GM12878 (cell line): ENCODE data around the gene COL13A1. TPM values are rescaled to one million over a fixed set of nuclear protein-coding genes. Genes with fewer than 3 reads are reported as not detected.

Experiments
- ATAC-seq: fragments of 200-7000 bp; cut with Tn5 transposase; 3 replicates; pipeline ENCODE4 v1.9.1; 2020; ENCODE audit warnings: mild to moderate bottlenecking, moderate library complexity
- BruUV-seq: library from RNA; stranded (reverse); fragments of 400-500 nt; replicated peaks from 2 replicates; lab custom pipeline; 2021; lab: Mats Ljungman, UMichigan
- CTCF ChIA-PET: fragments of 300-600 bp; sonication (Branson Sonifier 250); formaldehyde crosslinking; extraction: SDS; loops from one replicate; lab custom pipeline; 2021; ENCODE audit warnings: inconsistent platforms; lab: Yijun Ruan, JAX
- POLR2A ChIA-PET: fragments of 350-600 bp; formaldehyde crosslinking; extraction: SDS; loops from one replicate; lab custom pipeline; 2021; ENCODE audit warnings: inconsistent platforms; lab: Charles Lee
- RAD21 ChIA-PET: fragments of 300-600 bp; sonication (Branson Sonifier 250); formaldehyde crosslinking; loops from one replicate; lab custom pipeline; 2023; ENCODE audit warnings: antibody characterized with exemption; ENCODE audit not compliant: unreplicated experiment; lab: Charles Lee
- SMC1A ChIA-PET: fragments of 300-600 bp; sonication (Branson Sonifier 250); formaldehyde crosslinking; loops from one replicate; lab custom pipeline; 2023; ENCODE audit not compliant: unreplicated experiment, uncharacterized antibody; lab: Charles Lee
- DNase-seq: peaks from one replicate; pipeline ENCODE4 v3.0.0-alpha.2; 2011; ENCODE audit warnings: low read depth, low spot score
- FAIRE-seq: peaks from 3 replicates; lab custom pipeline; 2011; peaks lifted over from hg19 to GRCh38; lab: Jason Lieb, UNC
- H2AFZ ChIP-seq: 2 replicates; pipeline ENCODE4 v1.6.0; 2011; ENCODE audit warnings: low read depth, low read length, control low read depth; ENCODE audit not compliant: control insufficient read depth
- H3K27ac ChIP-seq: 2 replicates; pipeline ENCODE4 v1.5.1; 2011; ENCODE audit warnings: control low read depth; ENCODE audit not compliant: control insufficient read depth, insufficient read depth
- H3K27me3 ChIP-seq, 2 experiments: replicated peaks in 1 of 2; 2 replicates each; pipeline versions ENCODE4 v1.6.0 to v1.6.1; 2011; ENCODE audit warnings: low read length in 1 of 2; ENCODE audit not compliant: control insufficient read depth in 2 of 2, insufficient read depth in 2 of 2
- H3K36me3 ChIP-seq, 2 experiments: 2 replicates each; pipeline ENCODE4 v1.5.1; 2011; ENCODE audit warnings: low read length in 1 of 2; ENCODE audit not compliant: control insufficient read depth in 2 of 2, insufficient read depth in 2 of 2
- H3K4me1 ChIP-seq: 2 replicates; pipeline ENCODE4 v1.6.1; 2011; ENCODE audit warnings: mild to moderate bottlenecking, low read length, moderate library complexity, mixed read lengths; ENCODE audit not compliant: control insufficient read depth, insufficient read depth
- H3K4me2 ChIP-seq: 2 replicates; pipeline ENCODE4 v1.6.0; 2011; ENCODE audit warnings: control low read depth; ENCODE audit not compliant: control insufficient read depth, insufficient read depth
- H3K4me3 ChIP-seq: fragments of 200-600 bp; sonication (generic); 2 replicates; pipeline ENCODE4 v1.5.1; 2016
- H3K79me2 ChIP-seq: 2 replicates; pipeline ENCODE4 v1.6.0; 2011; ENCODE audit warnings: low read length; ENCODE audit not compliant: control insufficient read depth, insufficient read depth
- H3K9ac ChIP-seq: 2 replicates; pipeline ENCODE4 v1.8.0; 2011; ENCODE audit warnings: low read length, control low read depth, mixed read lengths; ENCODE audit not compliant: control insufficient read depth, insufficient read depth
- H3K9me3 ChIP-seq: replicated peaks from 3 replicates; pipeline ENCODE4 v1.5.1; 2011; ENCODE audit warnings: mild to moderate bottlenecking, low read length; ENCODE audit not compliant: control insufficient read depth, insufficient read depth
- H4K20me1 ChIP-seq: 2 replicates; pipeline ENCODE4 v1.6.0; 2011; ENCODE audit not compliant: control insufficient read depth, insufficient read depth
- ATF7 ChIP-seq: fragments of 450-650 bp; IDR thresholded peaks from 2 replicates; pipeline ENCODE4 v1.6.1; 2016; ENCODE audit warnings: low read depth, mild to moderate bottlenecking
- HCFC1 ChIP-seq: fragments of 150-350 bp; IDR thresholded peaks from 2 replicates; pipeline ENCODE4 v1.6.1; 2014; ENCODE audit warnings: low read length
- LARP7 ChIP-seq: fragments of 450-650 bp; IDR thresholded peaks from 2 replicates; pipeline ENCODE4 v1.6.1; 2017; ENCODE audit warnings: mild to moderate bottlenecking
- MEF2A ChIP-seq: IDR thresholded peaks from 2 replicates; pipeline ENCODE4 v1.6.1; 2011; ENCODE audit warnings: low read depth, mild to moderate bottlenecking, low read length, moderate library complexity; ENCODE audit not compliant: insufficient read depth
- POLR2A ChIP-seq: IDR thresholded peaks from 2 replicates; pipeline ENCODE4 v1.6.1; 2011; ENCODE audit warnings: low read depth, mild to moderate bottlenecking, low read length
- POLR2AphosphoS2 ChIP-seq: IDR thresholded peaks from 2 replicates; pipeline ENCODE4 v1.6.1; 2011; ENCODE audit warnings: low read depth, mild to moderate bottlenecking, low read length, improper control_type of control experiment, moderate library complexity
- POLR2AphosphoS5 ChIP-seq: IDR thresholded peaks from 2 replicates; pipeline ENCODE4 v1.6.1; 2011; ENCODE audit warnings: mild to moderate bottlenecking, low read length, inconsistent platforms
- SUPT20H ChIP-seq: IDR thresholded peaks from 2 replicates; pipeline ENCODE4 v1.6.1; 2011; ENCODE audit warnings: low read depth, mild to moderate bottlenecking, low read length, moderate library complexity, borderline replicate concordance; ENCODE audit not compliant: control insufficient read depth
- SUZ12 ChIP-seq: fragments of 200-600 bp; sonication (generic); IDR thresholded peaks from one replicate; pipeline ENCODE4 v1.6.1; 2018; ENCODE audit warnings: antibody characterized with exemption, mild to moderate bottlenecking; ENCODE audit not compliant: unreplicated experiment
- WRNIP1 ChIP-seq: IDR thresholded peaks from 2 replicates; pipeline ENCODE4 v1.6.1; 2011; ENCODE audit warnings: low read depth, low read length, improper control_type of control experiment, borderline replicate concordance
- YY1 ChIP-seq: IDR thresholded peaks from 2 replicates; pipeline ENCODE4 v1.6.1; 2011; ENCODE audit warnings: low read depth, mild to moderate bottlenecking, low read length
- ZNF687 ChIP-seq: fragments of 450-650 bp; IDR thresholded peaks from 2 replicates; pipeline ENCODE4 v1.6.1; 2017; ENCODE audit warnings: mild to moderate bottlenecking, moderate library complexity
- WGBS: methylation state at CpG from one replicate; pipeline ENCODE4 v1.1.6; 2016; ENCODE audit warnings: low lambda C conversion rate; ENCODE audit not compliant: insufficient replicate concordance, insufficient coverage; ENCODE audit errors: missing lambda C conversion rate; 5-methylcytosine and 5-hydroxymethylcytosine counted together
- in situ Hi-C: fragments of 300-500 bp; cut with MboI; formaldehyde crosslinking; loops from 9 replicates; pipeline ENCODE4 v1.14.3; 2018; ENCODE audit warnings: mixed read lengths
- intact Hi-C: fragments of 100-400 bp; cut with micrococcal nuclease; formaldehyde crosslinking; loops from one replicate; pipeline ENCODE4 v1.14.2; 2022; ENCODE audit not compliant: unreplicated experiment
- polyA plus RNA-seq, 11 experiments: library from polyadenylated mRNA; depleted of rRNA in 4 of 11; unstranded in 6 of 11; stranded (reverse) in 5 of 11; fragments of >200 nt; fragmentation: Nextera tagmentation in 4 of 11; fragmentation: Illumina TruSeq in 1 of 11; extraction: Ambion mirVana in 4 of 11; extraction: Trizol in 1 of 11; gene quantifications; 1 replicate in 1 of 11; 2 replicates in 10 of 11; pipeline versions ENCODE4 v1.2.1 to v1.2.3, GENCODE V29; 2011 to 2016; ENCODE audit warnings: inconsistent platforms in 2 of 11, missing spikeins in 2 of 11, low read depth in 1 of 11
- total RNA-seq, 4 experiments: library from RNA; depleted of rRNA in 3 of 4; stranded (reverse); fragments of >200 nt in 3 of 4; fragmentation: Illumina TruSeq in 1 of 4; extraction: Trizol in 1 of 4; gene quantifications; 2 replicates each; pipeline versions ENCODE4 v1.2.1 to v1.2.3, GENCODE V29; 2013 to 2021
- TF ChIP-seq, protein P1 (sequence below): fragments of 450-650 bp; IDR thresholded peaks from 2 replicates; pipeline ENCODE4 v1.6.1; 2017; ENCODE audit warnings: mild to moderate bottlenecking, moderate library complexity
- TF ChIP-seq, protein P2 (sequence below): IDR thresholded peaks from 2 replicates; pipeline ENCODE4 v1.6.1; 2012; ENCODE audit warnings: low read depth, low read length, improper control_type of control experiment
- TF ChIP-seq, protein P3 (sequence below): fragments of 450-650 bp; IDR thresholded peaks from 2 replicates; pipeline ENCODE4 v1.6.1; 2016; ENCODE audit warnings: mild to moderate bottlenecking

The COL13A1 gene
- total and polyA plus RNA-seq, 10 of the 15 experiments (the other 5 are each of a cell fraction or from before 2014, with no cell fraction given), result 0.03 to 0.15 (median 0.05) TPM; not detected in 7

GRCh38 chr10:69928339-69928738, 126.6 kb downstream of the COL13A1 start:
- Histone ChIP-seq H3K9me3 (no peaks in the 10 kb centered on the region), H3K27me3 (peaks cover 0 to 3% of the 10 kb centered on the region in 2 experiments; a peak in 3 of 4 replicates), H3K36me3 (no peaks in the 10 kb centered on the region), H3K4me1 (no peaks in the 10 kb centered on the region), H4K20me1 (no peaks in the 10 kb centered on the region; the same call in 1 of the 2 replicates), H3K4me2 (no peak overlapping the region), H3K4me3 (no peak overlapping the region), H3K79me2 (no peaks in the 10 kb centered on the region), H2AFZ (no peak overlapping the region), H3K27ac (no peak overlapping the region), H3K9ac (no peak overlapping the region)
- DNase-seq, result no peak
- WGBS, result 39% methylated on average over 3 of the region's 3 CpGs
- CTCF ChIA-PET, result interaction anchor here (2.4 kb wide), 1 partner anchor 13 kb away, joined by 11 read pairs; no protein-coding TSS in a partner anchor
- RAD21 ChIA-PET, result no interaction called here
- SMC1A ChIA-PET, result no interaction called here
- no peak for FAIRE-seq
- in situ Hi-C loops, result no loop called here
- POLR2A ChIA-PET, result no interaction called here
- intact Hi-C loops, result no loop called here
- no TSS peak for BruUV-seq
- ATAC-seq, result no peak
- TF ChIP-seq SUZ12, result no peak
- TF ChIP-seq POLR2A, result no peak
- TF ChIP-seq YY1, result no peak
- no peak for TF ChIP-seq POLR2AphosphoS2
- TF ChIP-seq WRNIP1, result no peak
- no peak for TF ChIP-seq HCFC1
- TF ChIP-seq LARP7, result no peak
- no peak for TF ChIP-seq SUPT20H
- TF ChIP-seq, protein P1, sequence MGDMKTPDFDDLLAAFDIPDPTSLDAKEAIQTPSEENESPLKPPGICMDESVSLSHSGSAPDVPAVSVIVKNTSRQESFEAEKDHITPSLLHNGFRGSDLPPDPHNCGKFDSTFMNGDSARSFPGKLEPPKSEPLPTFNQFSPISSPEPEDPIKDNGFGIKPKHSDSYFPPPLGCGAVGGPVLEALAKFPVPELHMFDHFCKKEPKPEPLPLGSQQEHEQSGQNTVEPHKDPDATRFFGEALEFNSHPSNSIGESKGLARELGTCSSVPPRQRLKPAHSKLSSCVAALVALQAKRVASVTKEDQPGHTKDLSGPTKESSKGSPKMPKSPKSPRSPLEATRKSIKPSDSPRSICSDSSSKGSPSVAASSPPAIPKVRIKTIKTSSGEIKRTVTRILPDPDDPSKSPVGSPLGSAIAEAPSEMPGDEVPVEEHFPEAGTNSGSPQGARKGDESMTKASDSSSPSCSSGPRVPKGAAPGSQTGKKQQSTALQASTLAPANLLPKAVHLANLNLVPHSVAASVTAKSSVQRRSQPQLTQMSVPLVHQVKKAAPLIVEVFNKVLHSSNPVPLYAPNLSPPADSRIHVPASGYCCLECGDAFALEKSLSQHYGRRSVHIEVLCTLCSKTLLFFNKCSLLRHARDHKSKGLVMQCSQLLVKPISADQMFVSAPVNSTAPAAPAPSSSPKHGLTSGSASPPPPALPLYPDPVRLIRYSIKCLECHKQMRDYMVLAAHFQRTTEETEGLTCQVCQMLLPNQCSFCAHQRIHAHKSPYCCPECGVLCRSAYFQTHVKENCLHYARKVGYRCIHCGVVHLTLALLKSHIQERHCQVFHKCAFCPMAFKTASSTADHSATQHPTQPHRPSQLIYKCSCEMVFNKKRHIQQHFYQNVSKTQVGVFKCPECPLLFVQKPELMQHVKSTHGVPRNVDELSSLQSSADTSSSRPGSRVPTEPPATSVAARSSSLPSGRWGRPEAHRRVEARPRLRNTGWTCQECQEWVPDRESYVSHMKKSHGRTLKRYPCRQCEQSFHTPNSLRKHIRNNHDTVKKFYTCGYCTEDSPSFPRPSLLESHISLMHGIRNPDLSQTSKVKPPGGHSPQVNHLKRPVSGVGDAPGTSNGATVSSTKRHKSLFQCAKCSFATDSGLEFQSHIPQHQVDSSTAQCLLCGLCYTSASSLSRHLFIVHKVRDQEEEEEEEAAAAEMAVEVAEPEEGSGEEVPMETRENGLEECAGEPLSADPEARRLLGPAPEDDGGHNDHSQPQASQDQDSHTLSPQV, result no peak
- no peak for TF ChIP-seq POLR2AphosphoS5
- TF ChIP-seq ZNF687, result no peak
- no peak for TF ChIP-seq MEF2A
- TF ChIP-seq, protein P2, sequence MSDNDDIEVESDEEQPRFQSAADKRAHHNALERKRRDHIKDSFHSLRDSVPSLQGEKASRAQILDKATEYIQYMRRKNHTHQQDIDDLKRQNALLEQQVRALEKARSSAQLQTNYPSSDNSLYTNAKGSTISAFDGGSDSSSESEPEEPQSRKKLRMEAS, result no peak
- TF ChIP-seq, protein P3, sequence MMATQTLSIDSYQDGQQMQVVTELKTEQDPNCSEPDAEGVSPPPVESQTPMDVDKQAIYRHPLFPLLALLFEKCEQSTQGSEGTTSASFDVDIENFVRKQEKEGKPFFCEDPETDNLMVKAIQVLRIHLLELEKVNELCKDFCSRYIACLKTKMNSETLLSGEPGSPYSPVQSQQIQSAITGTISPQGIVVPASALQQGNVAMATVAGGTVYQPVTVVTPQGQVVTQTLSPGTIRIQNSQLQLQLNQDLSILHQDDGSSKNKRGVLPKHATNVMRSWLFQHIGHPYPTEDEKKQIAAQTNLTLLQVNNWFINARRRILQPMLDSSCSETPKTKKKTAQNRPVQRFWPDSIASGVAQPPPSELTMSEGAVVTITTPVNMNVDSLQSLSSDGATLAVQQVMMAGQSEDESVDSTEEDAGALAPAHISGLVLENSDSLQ, result no peak
- TF ChIP-seq ATF7, result no peak
